ENCODE data around the gene DNAJB1.

Gene DNAJB1

GRCh38 chr19:14472202-14472938, 45.8 kb downstream of the DNAJB1 start:
- no peak for DNase-seq

GRCh38 chr19:14471436-14472187, 46.6 kb downstream of the DNAJB1 start:
- DNase-seq = no peak

GRCh38 chr19:14470031-14470876, 47.9 kb downstream of the DNAJB1 start:
- no peak for DNase-seq

- DNase-seq = no peak
Observed at GRCh38 chr19:14467816-14468215, 50.4 kb downstream of the DNAJB1 start.

GRCh38 chr19:14467391-14467790, 50.8 kb downstream of the DNAJB1 start:
- DNase-seq = no peak
